KOPT-K1 (cell line): Measurements from ENCODE around the gene RGMB.

ENCODE experiments used
- H3K27ac ChIP-seq: fragments of 200-600 bp; sonication (generic); 2 replicates; pipeline ENCODE4 v1.5.1; 2016; ENCODE audit warnings: antibody characterized with exemption, mild to moderate bottlenecking, low read depth, low read length; ENCODE audit not compliant: poor library complexity, severe bottlenecking
- H3K36me3 ChIP-seq: fragments of 200-600 bp; sonication (generic); 2 replicates; pipeline ENCODE4 v1.5.1; 2017; ENCODE audit warnings: antibody characterized with exemption, mild to moderate bottlenecking, low read length, moderate library complexity; ENCODE audit not compliant: insufficient read depth
- H3K9me3 ChIP-seq: fragments of 200-600 bp; sonication (generic); 2 replicates; pipeline ENCODE4 v1.5.1; 2017; ENCODE audit warnings: antibody characterized with exemption, low read length, mild to moderate bottlenecking; ENCODE audit not compliant: insufficient read depth, poor library complexity, severe bottlenecking

Gene RGMB

DNA sequence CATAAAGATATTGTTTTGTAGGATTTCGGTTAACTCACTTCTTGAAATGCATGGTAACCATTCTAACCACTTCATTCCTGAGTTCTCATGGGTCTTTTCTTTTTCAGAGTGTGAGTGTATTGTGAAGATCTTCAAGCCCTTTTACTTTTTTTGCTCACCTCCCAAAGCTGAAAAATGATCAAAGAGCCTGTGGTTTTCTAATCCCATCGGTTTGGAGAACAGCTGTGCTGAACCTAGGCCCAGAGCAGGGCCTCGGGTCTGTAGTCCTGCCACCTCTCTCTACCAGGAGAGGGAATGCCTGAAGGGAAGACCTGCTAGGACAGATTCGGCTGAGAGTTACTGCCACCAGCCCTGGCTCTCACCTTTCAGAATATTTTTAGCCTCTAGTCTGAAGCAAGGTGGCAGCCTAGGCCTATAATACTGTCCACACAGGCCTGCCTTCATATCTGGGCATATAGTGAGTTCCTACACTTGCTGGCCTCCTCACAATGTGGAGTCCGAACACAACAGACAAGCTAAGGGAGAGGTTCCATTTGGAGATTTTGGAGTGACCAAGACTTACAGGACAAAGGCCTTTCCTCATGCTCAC is 13.8 kb downstream of the RGMB start:
- Histone ChIP-seq H3K9me3 (no peaks in the 10 kb centered on the region), H3K27ac (no peak overlapping the region), H3K36me3 (no peaks in the 10 kb centered on the region)

DNA sequence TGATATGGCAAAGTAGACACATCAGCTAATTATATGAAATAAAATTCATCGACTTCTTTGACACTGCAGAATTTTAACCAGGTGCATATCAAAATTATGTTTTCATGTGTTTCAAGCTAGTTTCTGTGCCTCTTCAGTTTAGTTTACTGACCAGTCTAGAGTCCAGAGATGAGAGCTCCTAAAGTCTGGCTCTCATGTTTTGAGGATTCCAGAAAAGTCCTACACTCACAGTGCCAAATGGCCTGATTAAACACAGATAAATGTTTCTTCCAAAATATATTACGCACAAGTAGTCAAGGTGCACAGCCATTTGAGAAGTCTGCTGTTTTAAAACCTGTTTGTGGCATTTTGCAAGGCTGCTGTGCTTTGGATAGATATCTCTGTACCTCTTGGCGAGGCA is 15.6 kb downstream of the RGMB start:
- no peak overlapping the region for H3K27ac ChIP-seq
- no peaks in the 10 kb centered on the region for H3K36me3 ChIP-seq
- no peaks in the 10 kb centered on the region for H3K9me3 ChIP-seq

DNA sequence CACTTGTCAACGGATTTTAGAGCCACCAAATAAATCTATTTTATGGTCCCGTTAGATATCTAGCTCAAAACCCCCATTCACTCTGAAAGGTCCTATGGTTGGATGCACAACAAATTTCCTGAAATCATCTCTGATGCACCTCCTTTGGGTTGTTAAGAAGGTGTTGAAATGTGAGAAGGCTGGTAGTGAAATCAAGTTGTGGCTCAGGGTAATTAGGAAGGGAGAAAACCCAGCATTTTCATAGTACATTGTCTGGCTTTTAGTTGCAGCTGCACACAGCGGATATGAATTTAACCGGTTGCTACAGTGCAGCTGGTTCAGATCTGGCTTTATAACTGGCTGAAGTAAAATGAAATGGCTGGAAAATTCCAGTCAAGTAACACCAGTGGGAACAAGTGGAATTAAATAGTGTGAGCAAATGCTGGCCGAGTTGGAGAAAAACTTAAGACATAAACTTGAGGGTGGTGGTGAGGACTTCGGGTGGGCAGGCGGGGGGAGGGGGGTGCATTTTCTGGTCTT is 17.6 kb downstream of the RGMB start:
- H3K36me3 ChIP-seq, result no peaks in the 10 kb centered on the region
- H3K9me3 ChIP-seq, result no peaks in the 10 kb centered on the region
- H3K27ac ChIP-seq, result no peak overlapping the region

DNA sequence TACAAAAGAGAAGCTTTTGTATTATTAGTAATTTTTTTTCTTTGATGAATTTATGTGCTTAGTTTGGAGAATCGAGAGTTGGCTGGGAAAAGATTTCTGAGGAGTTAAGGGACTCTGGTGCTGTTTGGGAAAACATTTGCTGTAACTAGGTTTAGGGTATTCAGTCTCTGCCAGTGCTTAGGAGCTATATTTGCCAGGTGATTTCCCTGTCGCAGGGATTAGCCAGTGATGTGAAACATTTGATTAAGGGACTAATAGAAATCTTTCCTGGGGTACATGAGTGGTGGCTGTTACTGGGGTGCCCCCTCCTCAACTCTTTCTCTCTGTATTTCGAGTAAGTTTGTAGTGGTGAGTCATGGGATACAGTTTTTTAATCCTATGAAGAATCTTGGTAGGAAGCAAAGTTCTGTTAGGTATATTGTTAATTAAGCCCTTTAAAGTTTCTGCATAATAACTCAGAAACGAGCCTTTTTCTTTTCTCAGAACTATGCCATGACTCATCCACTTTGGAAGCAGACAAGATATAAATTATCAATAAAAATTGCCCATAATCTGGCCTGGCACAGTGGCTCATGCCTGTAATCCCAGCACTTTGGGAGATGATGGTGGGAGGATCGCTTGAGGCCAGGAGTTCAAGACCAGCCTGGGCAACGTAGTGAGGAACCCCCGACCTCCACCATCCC is 18.6 kb downstream of the RGMB start:
- Histone ChIP-seq H3K27ac (no peak overlapping the region), H3K36me3 (no peaks in the 10 kb centered on the region), H3K9me3 (no peaks in the 10 kb centered on the region)

DNA sequence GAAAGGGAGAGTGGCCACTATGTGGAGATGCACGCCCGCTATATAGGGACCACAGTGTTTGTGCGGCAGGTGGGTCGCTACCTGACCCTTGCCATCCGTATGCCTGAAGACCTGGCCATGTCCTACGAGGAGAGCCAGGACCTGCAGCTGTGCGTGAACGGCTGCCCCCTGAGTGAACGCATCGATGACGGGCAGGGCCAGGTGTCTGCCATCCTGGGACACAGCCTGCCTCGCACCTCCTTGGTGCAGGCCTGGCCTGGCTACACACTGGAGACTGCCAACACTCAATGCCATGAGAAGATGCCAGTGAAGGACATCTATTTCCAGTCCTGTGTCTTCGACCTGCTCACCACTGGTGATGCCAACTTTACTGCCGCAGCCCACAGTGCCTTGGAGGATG is 19.8 kb downstream of the RGMB start:
- H3K36me3 ChIP-seq, result no peaks in the 10 kb centered on the region
- H3K27ac ChIP-seq, result no peak overlapping the region
- no peaks in the 10 kb centered on the region for H3K9me3 ChIP-seq

DNA sequence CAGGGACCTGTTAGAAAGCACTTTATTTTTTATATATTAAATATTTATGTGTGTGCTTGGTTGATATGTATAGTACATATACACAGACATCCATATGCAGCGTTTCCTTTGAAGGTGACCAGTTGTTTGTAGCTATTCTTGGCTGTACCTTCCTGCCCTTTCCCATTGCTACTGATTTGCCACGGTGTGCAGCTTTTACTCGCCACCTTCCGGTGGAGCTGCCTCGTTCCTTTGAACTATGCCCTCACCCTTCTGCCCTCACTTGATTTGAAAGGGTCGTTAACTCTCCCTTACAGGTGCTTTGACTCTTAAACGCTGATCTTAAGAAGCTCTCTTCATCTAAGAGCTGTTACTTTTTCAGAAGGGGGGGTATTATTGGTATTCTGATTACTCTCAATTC is 20.5 kb downstream of the RGMB start:
- H3K27ac ChIP-seq, result no peak overlapping the region
- H3K9me3 ChIP-seq, result no peaks in the 10 kb centered on the region
- no peaks in the 10 kb centered on the region for H3K36me3 ChIP-seq

DNA sequence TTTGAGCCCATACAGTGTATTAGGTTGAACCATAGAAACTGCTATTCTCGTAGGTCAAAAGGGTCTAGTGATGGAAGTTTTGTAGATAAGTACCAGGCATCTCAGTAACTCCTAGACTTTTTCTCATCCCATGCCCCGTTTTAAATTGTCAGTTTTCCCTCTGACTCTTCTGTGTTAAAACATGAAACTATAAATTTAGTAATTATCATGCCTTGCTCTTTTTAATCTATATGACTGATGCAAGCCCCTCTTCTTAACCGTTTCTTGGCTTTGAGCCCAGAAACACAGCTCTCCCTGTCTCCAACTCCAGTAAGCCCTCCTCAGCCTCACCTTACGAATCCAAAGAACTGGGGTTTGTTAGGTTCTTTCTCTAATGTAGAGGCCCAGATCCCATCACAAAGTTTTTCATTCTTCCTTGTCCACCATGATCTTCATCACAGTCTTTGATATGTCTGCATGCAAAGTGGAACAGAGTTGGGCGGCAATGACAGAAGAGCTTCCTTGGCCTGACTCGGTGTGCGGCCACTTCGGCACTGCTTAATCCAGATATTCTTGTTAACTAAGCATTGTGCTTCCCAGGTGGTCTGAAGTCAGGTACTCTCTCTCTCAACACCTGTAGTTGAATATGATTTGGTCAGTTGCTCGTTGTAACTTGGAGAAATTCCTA is 21.1 kb downstream of the RGMB start:
- Histone ChIP-seq H3K27ac (no peak overlapping the region), H3K9me3 (no peaks in the 10 kb centered on the region), H3K36me3 (no peaks in the 10 kb centered on the region)

DNA sequence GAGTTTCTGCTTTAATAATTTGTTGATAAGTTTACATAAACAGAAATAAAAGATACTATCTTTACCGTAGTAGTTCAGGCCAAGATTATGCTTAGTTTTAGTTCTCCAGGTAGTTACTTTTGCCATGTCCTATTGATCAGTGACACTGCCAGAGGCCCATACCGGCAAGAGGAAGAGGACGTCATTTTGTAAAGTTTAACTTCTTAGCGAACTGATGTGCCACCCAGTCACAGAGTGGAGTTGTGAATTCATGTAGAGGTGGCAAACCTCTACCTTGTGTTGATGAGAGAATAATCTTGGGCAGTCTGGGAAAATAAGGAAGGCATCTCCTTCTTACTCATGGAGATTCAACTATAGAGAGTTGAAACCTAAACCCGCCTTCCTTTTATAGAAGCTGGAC is 21.8 kb downstream of the RGMB start:
- H3K9me3 ChIP-seq, result no peaks in the 10 kb centered on the region
- no peaks in the 10 kb centered on the region for H3K36me3 ChIP-seq
- H3K27ac ChIP-seq, result no peak overlapping the region

DNA sequence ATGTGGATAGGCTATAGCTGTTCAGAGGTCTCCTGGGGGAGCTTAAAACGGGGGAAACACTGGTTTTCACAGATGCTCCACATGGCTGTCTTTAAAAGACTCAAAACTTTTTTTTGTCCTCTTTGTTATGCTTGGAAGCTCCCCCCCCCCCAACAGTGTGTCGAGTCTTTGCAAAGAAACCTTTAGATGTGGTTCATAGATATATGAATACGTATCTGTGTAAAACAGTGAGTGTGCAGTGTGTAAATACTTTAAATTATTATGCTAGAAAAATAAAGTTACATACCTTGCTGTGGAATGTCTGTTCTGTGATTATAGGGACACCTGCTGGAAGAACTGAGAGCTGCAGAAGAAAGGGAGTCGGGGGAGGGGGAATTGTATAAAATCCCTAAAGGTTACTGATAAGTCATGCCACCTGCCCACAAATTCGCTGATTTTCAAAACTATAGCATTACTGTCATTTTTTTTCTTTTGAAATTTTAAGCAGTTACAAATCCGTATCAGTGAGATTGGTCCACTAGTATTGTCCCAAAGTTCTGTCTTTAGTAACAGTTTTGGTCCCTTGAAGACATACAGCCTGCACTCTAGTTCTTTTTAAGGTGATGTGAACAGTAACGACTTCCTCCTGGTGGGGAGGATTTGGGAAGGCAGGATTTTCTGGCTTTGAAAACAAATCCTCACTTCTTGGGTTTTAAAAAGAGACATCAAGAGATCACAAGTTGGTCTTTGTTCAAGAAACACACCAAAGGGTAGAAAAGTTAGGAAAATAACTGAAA is 22.9 kb downstream of the RGMB start:
- H3K36me3 ChIP-seq, result no peaks in the 10 kb centered on the region
- no peak overlapping the region for H3K27ac ChIP-seq
- H3K9me3 ChIP-seq, result no peaks in the 10 kb centered on the region

DNA sequence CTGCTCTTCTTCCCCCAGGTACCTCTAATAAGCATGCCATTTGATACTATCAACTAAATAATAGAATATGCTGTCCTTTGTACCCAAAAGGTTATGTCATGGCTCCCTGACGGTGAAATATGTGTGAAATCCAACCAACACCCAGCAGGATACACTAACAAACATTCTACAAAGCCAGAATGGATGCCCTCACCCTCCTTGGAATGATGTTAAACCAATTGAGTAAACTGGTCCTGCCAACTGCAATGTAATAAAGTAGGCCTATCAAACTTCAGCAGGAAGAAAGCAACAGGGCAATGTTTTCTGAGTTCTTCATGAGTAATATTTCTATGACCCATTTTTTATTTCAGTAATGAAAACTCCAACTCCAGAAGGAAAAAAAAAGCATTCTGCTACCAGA is 24.9 kb downstream of the RGMB start:
- H3K27ac ChIP-seq, result no peak overlapping the region
- H3K9me3 ChIP-seq, result no peaks in the 10 kb centered on the region
- H3K36me3 ChIP-seq, result no peaks in the 10 kb centered on the region

DNA sequence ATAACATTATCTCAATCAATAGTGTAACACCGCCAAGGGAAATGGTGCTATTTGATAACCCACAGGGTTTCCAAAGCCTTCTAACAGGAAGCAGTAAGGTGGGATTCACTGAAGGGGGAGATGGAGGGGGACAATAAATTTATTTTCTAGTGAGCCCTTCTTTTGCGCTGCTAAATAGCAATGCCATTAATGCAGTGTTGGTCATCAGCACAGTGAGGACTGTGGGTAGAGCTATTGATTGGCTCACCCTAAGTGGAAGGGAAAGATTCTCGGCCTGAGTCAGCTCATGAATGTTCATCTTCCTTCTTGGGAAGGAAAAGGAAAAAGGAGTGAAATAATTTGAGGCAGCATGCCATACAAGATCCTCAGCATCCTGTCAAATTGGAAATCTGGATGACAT is 25.4 kb downstream of the RGMB start:
- no peaks in the 10 kb centered on the region for H3K36me3 ChIP-seq

DNA sequence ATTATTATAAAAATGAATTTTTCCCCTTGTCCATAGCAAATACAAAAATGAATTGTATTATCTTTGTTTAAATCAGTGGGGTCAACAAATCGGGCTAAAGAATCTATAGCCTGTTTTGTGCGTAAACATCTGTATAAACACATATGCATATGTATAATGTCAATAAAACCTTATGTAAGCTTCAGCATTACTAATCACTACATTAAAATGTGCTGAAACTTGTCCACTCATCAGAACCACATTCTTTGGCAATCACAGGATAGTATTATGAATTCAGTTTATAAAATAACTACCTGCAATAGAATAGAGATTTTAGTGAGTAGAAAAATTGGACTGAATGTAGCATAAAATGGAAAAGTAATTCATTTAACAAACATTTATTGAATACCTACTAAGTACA is 30.6 kb downstream of the RGMB start:
- Histone ChIP-seq H3K27ac (no peak overlapping the region), H3K36me3 (no peaks in the 10 kb centered on the region)

More for the DNA sequence above, 25.4 kb downstream of the RGMB start:
- Histone ChIP-seq H3K9me3 (no peaks in the 10 kb centered on the region), H3K27ac (no peak overlapping the region)

DNA sequence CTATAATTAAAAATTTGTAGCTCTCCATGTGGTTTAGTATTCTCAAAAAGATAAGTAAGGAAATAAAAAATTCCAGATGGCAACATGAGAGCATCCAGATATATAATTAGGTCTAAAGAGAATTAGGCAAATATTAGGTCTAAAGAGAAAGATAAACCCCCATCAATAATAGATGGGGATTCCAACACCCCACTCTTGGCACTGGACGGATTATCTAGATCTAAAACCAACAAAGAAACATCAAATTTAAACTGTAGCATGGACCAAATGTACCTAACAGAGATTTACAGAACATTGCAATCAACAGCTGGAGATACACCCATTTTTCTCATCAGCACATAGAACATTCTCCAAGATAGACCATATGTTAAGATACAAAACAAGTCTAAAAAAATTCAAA is 31.6 kb downstream of the RGMB start:
- Histone ChIP-seq H3K36me3 (no peaks in the 10 kb centered on the region), H3K9me3 (peaks cover 12% of the 10 kb centered on the region), H3K27ac (no peak overlapping the region)

More for the DNA sequence above, 30.6 kb downstream of the RGMB start:
- peaks cover 12% of the 10 kb centered on the region for H3K9me3 ChIP-seq

DNA sequence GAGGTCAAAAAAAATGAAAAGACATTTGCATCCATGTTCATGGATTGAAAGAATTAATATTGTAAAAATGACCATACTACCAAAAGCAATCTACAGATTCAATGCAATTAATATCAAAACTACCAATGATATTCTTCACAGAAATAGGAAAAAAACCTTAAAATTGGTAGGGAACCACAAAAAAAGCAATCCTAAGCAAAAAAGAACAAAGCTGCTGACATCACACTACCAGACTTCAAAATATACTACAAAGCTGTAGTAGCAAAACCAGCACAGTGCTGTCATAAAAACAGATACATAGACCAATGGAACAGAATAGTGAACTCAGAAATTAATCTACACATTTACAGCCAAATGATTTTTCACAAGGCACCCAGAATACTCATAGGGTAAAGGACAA is 34.3 kb downstream of the RGMB start:
- Histone ChIP-seq H3K27ac (no peak overlapping the region), H3K9me3 (peaks cover 12% of the 10 kb centered on the region), H3K36me3 (no peaks in the 10 kb centered on the region)

DNA sequence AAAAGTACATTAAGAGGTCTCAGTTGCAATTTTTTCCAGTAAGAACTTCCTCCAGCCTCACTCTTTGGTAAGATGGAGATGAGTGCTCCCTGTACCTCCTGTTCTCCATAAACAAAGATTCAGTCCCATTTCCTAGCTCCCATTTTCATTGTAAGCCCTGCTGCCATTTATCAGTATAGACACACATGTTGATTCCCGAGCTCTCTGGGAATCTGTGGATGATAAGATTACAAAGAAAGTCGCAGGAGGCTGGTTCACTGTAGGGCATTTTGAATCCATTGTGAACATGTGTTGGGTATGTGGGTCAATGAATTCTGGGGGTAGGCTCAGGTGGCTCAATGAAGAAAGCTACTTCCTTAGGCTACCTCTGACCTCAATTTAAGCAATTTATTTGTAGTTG is 36.7 kb downstream of the RGMB start:
- Histone ChIP-seq H3K36me3 (no peaks in the 10 kb centered on the region), H3K9me3 (peaks cover 12% of the 10 kb centered on the region), H3K27ac (no peak overlapping the region)
